GM13976 (cell line): ENCODE results near the gene HTR3B.
"Not testable (repeated sequence)": the region's sequence is repeated elsewhere in the genome, so short reads cannot be mapped to it uniquely, and the experiment has no call there.

Source experiments
- DNase-seq: peaks from one replicate; pipeline ENCODE4 v3.0.0; 2012; ENCODE audit warnings: low spot score
- CTCF ChIP-seq: IDR thresholded peaks from 2 replicates; pipeline ENCODE4 v1.5.1; 2012; ENCODE audit warnings: borderline replicate concordance, mild to moderate bottlenecking; ENCODE audit not compliant: insufficient read depth; ENCODE audit errors: extremely low read depth, missing control alignments, control extremely low read depth
- in situ Hi-C: fragments of 300-500 bp; cut with MboI; formaldehyde crosslinking; loops from one replicate; pipeline ENCODE4 v1.12.0; 2022; ENCODE audit warnings: low sequenced_read_pairs, mixed read lengths, inconsistent platforms; ENCODE audit not compliant: unreplicated experiment

Gene HTR3B

GRCh38 chr11:113875234-113876073 lies 29.1 kb upstream of the HTR3B start, which contains the start of gene USP28:
Gene USP28 (minus strand): TSS chr11:113875572. CDS start chr11:113875501, 71 bp downstream.
- no peak for TF ChIP-seq CTCF
- in situ Hi-C loops: no loop called here
- DNase-seq: peak; percentile 98

- no peak for TF ChIP-seq CTCF
- in situ Hi-C loops: no loop called here
- DNase-seq: no peak
Measured at GRCh38 chr11:113876074-113876797, 28.4 kb upstream of the HTR3B start.

GRCh38 chr11:113876798-113877669 lies 27.6 kb upstream of the HTR3B start:
- in situ Hi-C loops: no loop called here
- no peak for DNase-seq
- TF ChIP-seq CTCF: no peak

- TF ChIP-seq CTCF: no peak
- DNase-seq: no peak
- in situ Hi-C loops: no loop called here
Measured at GRCh38 chr11:113877670-113878055, 26.9 kb upstream of the HTR3B start.

GRCh38 chr11:113879446-113879845 lies 25.1 kb upstream of the HTR3B start:
- DNase-seq, in situ Hi-C loops: not testable (repeated sequence)

GRCh38 chr11:113880971-113881370 lies 23.6 kb upstream of the HTR3B start:
- no peak for DNase-seq
- in situ Hi-C loops: no loop called here
- no peak for TF ChIP-seq CTCF
